Astrocyte (in vitro differentiated cells and primary cell): ENCODE results near the gene IL1R1. TPM values are rescaled to one million over a fixed set of nuclear protein-coding genes. Genes with fewer than 3 reads are reported as not detected.

Source experiments
- DNase-seq: peaks from one replicate; pipeline ENCODE4 v3.0.0-alpha.2; 2010; ENCODE audit warnings: low read depth
- FAIRE-seq: peaks from 2 replicates; lab custom pipeline; 2011; peaks lifted over from hg19 to GRCh38; lab: Jason Lieb, UNC
- H2AFZ ChIP-seq: 2 replicates; pipeline ENCODE4 v1.6.0; 2012; ENCODE audit warnings: low read depth, low read length, inconsistent platforms
- H3K27ac ChIP-seq: 2 replicates; pipeline ENCODE4 v1.5.1; 2011; ENCODE audit warnings: low read depth, low read length, inconsistent platforms
- H3K27me3 ChIP-seq: 2 replicates; pipeline ENCODE4 v1.6.0; 2011; ENCODE audit warnings: low read length, inconsistent platforms; ENCODE audit not compliant: insufficient read depth
- H3K36me3 ChIP-seq: 2 replicates; pipeline ENCODE4 v1.5.1; 2011; ENCODE audit warnings: low read length, inconsistent platforms; ENCODE audit not compliant: insufficient read depth
- H3K4me1 ChIP-seq: 2 replicates; pipeline ENCODE4 v1.5.1; 2011; ENCODE audit warnings: low read length, inconsistent platforms; ENCODE audit not compliant: insufficient read depth
- H3K4me2 ChIP-seq: 2 replicates; pipeline ENCODE4 v1.6.0; 2012; ENCODE audit warnings: low read length, inconsistent platforms
- H3K4me3 ChIP-seq: 2 replicates; pipeline ENCODE4 v1.5.1; 2011; ENCODE audit warnings: low read depth, mild to moderate bottlenecking, low read length, inconsistent platforms; ENCODE audit not compliant: insufficient read depth
- H3K79me2 ChIP-seq: 2 replicates; pipeline ENCODE4 v1.6.0; 2012; ENCODE audit warnings: mild to moderate bottlenecking, low read length, inconsistent platforms; ENCODE audit not compliant: insufficient read depth
- H3K9ac ChIP-seq: 2 replicates; pipeline ENCODE4 v1.6.0; 2012; ENCODE audit warnings: mild to moderate bottlenecking, low read length, inconsistent platforms
- H3K9me3 ChIP-seq: 2 replicates; pipeline ENCODE4 v1.5.1; 2012; ENCODE audit warnings: low read depth, mild to moderate bottlenecking, low read length, inconsistent platforms; ENCODE audit not compliant: insufficient read depth
- H4K20me1 ChIP-seq: 2 replicates; pipeline ENCODE4 v1.6.0; 2012; ENCODE audit warnings: low read length, inconsistent platforms; ENCODE audit not compliant: insufficient read depth
- H3K27ac Mint-ChIP-seq: one replicate; pipeline ENCODE4 v1.8.0; 2021; ENCODE audit warnings: mild to moderate bottlenecking, mixed read lengths; ENCODE audit not compliant: unreplicated experiment
- H3K27me3 Mint-ChIP-seq: one replicate; pipeline ENCODE4 v1.8.0; 2021; ENCODE audit warnings: low read depth, mixed read lengths; ENCODE audit not compliant: unreplicated experiment
- H3K36me3 Mint-ChIP-seq: one replicate; pipeline ENCODE4 v1.8.0; 2021; ENCODE audit warnings: low read depth, mixed read lengths; ENCODE audit not compliant: unreplicated experiment
- H3K4me1 Mint-ChIP-seq: one replicate; pipeline ENCODE4 v1.8.0; 2021; ENCODE audit warnings: low read depth, mixed read lengths; ENCODE audit not compliant: unreplicated experiment
- H3K4me3 Mint-ChIP-seq: one replicate; pipeline ENCODE4 v1.8.0; 2021; ENCODE audit warnings: mild to moderate bottlenecking, moderate library complexity, mixed read lengths; ENCODE audit not compliant: unreplicated experiment
- H3K9me3 Mint-ChIP-seq: one replicate; pipeline ENCODE4 v1.8.0; 2021; ENCODE audit warnings: mild to moderate bottlenecking, mixed read lengths; ENCODE audit not compliant: unreplicated experiment
- CTCF ChIP-seq: IDR thresholded peaks from 2 replicates; pipeline ENCODE4 v1.5.1; 2011; ENCODE audit warnings: low read depth, mild to moderate bottlenecking, inconsistent platforms, low read length, moderate library complexity; ENCODE audit not compliant: insufficient read depth
- EZH2 ChIP-seq: IDR thresholded peaks from 2 replicates; pipeline ENCODE4 v1.6.1; 2012; ENCODE audit warnings: mild to moderate bottlenecking, low read length, inconsistent platforms; ENCODE audit not compliant: insufficient read depth
- total RNA-seq: library from RNA; stranded (reverse); gene quantifications from 2 replicates; pipeline ENCODE4 v1.2.1, GENCODE V29; 2021

The IL1R1 gene
- total RNA-seq, 1 donor from 2014 or later = 7.5 TPM

GRCh38 chr2:102208774-102209173 is 66.2 kb downstream of the IL1R1 start:
- Histone ChIP-seq H3K27me3 (no peaks in the 10 kb centered on the region), H3K4me3 (no peak overlapping the region), H3K9ac (no peak overlapping the region), H3K9me3 (no peaks in the 10 kb centered on the region), H4K20me1 (no peaks in the 10 kb centered on the region), H3K4me1 (no peaks in the 10 kb centered on the region), H3K79me2 (no peaks in the 10 kb centered on the region), H2AFZ (no peak overlapping the region), H3K27ac (no peak overlapping the region), H3K36me3 (no peaks in the 10 kb centered on the region), H3K4me2 (no peak overlapping the region)
- no peaks in the 10 kb centered on the region for H3K36me3 Mint-ChIP-seq
- no peak for FAIRE-seq
- DNase-seq = no peak
- no peaks in the 10 kb centered on the region for H3K27me3 Mint-ChIP-seq
- peaks cover 2% of the 10 kb centered on the region for H3K9me3 Mint-ChIP-seq
- H3K4me3 Mint-ChIP-seq = no peak overlapping the region
- H3K27ac Mint-ChIP-seq = no peak overlapping the region
- TF ChIP-seq CTCF = no peak
- TF ChIP-seq EZH2 = no peak
- H3K4me1 Mint-ChIP-seq = peaks cover 4% of the 10 kb centered on the region

GRCh38 chr2:102209474-102209873 is 66.9 kb downstream of the IL1R1 start:
- Histone ChIP-seq H4K20me1 (no peaks in the 10 kb centered on the region), H3K9ac (no peak overlapping the region), H3K4me3 (no peak overlapping the region), H3K9me3 (no peaks in the 10 kb centered on the region), H3K79me2 (no peaks in the 10 kb centered on the region), H3K4me1 (no peaks in the 10 kb centered on the region), H3K27me3 (no peaks in the 10 kb centered on the region), H3K36me3 (no peaks in the 10 kb centered on the region), H3K4me2 (no peak overlapping the region), H3K27ac (no peak overlapping the region), H2AFZ (no peak overlapping the region)
- DNase-seq = no peak
- TF ChIP-seq EZH2 = no peak
- TF ChIP-seq CTCF = no peak
- peaks cover 4% of the 10 kb centered on the region for H3K4me1 Mint-ChIP-seq
- no peaks in the 10 kb centered on the region for H3K27me3 Mint-ChIP-seq
- H3K4me3 Mint-ChIP-seq = no peak overlapping the region
- no peak for FAIRE-seq
- no peaks in the 10 kb centered on the region for H3K9me3 Mint-ChIP-seq
- H3K27ac Mint-ChIP-seq = no peak overlapping the region
- no peaks in the 10 kb centered on the region for H3K36me3 Mint-ChIP-seq

- H3K4me1 Mint-ChIP-seq = no peaks in the 10 kb centered on the region
- Histone ChIP-seq H3K9me3 (peaks cover 3% of the 10 kb centered on the region), H3K27me3 (no peaks in the 10 kb centered on the region), H2AFZ (no peak overlapping the region), H3K4me1 (no peaks in the 10 kb centered on the region), H3K36me3 (no peaks in the 10 kb centered on the region), H3K4me3 (no peak overlapping the region), H3K9ac (no peak overlapping the region), H3K27ac (no peak overlapping the region), H4K20me1 (no peaks in the 10 kb centered on the region), H3K79me2 (no peaks in the 10 kb centered on the region), H3K4me2 (no peak overlapping the region)
- H3K27ac Mint-ChIP-seq = no peak overlapping the region
- no peak overlapping the region for H3K4me3 Mint-ChIP-seq
- peaks cover 2% of the 10 kb centered on the region for H3K36me3 Mint-ChIP-seq
- no peak for FAIRE-seq
- TF ChIP-seq EZH2 = no peak
- no peak for TF ChIP-seq CTCF
- peaks cover 4% of the 10 kb centered on the region for H3K27me3 Mint-ChIP-seq
- peaks cover 23% of the 10 kb centered on the region for H3K9me3 Mint-ChIP-seq
- no peak for DNase-seq
Observed at GRCh38 chr2:102217032-102217431, 74.5 kb downstream of the IL1R1 start.
